IMR-90 (cell line): ENCODE results near the gene TM7SF3. TPM values are rescaled to one million over a fixed set of nuclear protein-coding genes. Genes with fewer than 3 reads are reported as not detected.

Experiments used
- ATAC-seq: fragments of 200-7000 bp; cut with Tn5 transposase; 2 replicates; pipeline ENCODE4 v1.9.1; 2020; ENCODE audit warnings: low read depth, mild to moderate bottlenecking, moderate library complexity
- BruUV-seq: library from RNA; stranded (reverse); fragments of 400-500 nt; replicated peaks from 2 replicates; lab custom pipeline; 2021; lab: Mats Ljungman, UMichigan
- CTCF ChIA-PET: fragments of 300-600 bp; formaldehyde crosslinking; extraction: SDS; loops from one replicate; lab custom pipeline; 2021; ENCODE audit warnings: antibody characterized with exemption; lab: Yijun Ruan, JAX
- POLR2A ChIA-PET: fragments of 300-600 bp; sonication (Branson Sonifier 250); formaldehyde crosslinking; loops from one replicate; lab custom pipeline; 2022; ENCODE audit warnings: antibody characterized with exemption; ENCODE audit not compliant: unreplicated experiment; lab: Charles Lee
- DNase-seq: peaks from one replicate; pipeline ENCODE4 v3.0.0; 2013
- H2AFZ ChIP-seq: replicated peaks from 2 replicates; pipeline ENCODE3; 2013; ENCODE audit warnings: low read length, mild to moderate bottlenecking; ENCODE audit not compliant: poor library complexity
- H2AK5ac ChIP-seq: 2 replicates; pipeline ENCODE4 v1.6.1; 2013; ENCODE audit warnings: low read depth, low read length, inconsistent platforms
- H2AK9ac ChIP-seq: replicated peaks from 2 replicates; pipeline ENCODE3; 2013; ENCODE audit warnings: mild to moderate bottlenecking, low read depth, low read length, moderate library complexity; ENCODE audit not compliant: poor library complexity
- H2BK120ac ChIP-seq: 2 replicates; pipeline ENCODE4 v1.6.1; 2013; ENCODE audit warnings: low read depth, low read length, inconsistent platforms
- H2BK15ac ChIP-seq: 3 replicates; pipeline ENCODE4 v1.6.1; 2013; ENCODE audit warnings: low read depth, low read length, inconsistent platforms
- H2BK20ac ChIP-seq: 2 replicates; pipeline ENCODE4 v1.6.1; 2013; ENCODE audit warnings: low read depth, mild to moderate bottlenecking, inconsistent platforms, low read length, moderate library complexity
- H2BK5ac ChIP-seq: 2 replicates; pipeline ENCODE4 v1.6.1; 2013; ENCODE audit warnings: mild to moderate bottlenecking, low read depth, low read length, inconsistent platforms; ENCODE audit not compliant: poor library complexity, severe bottlenecking
- H3K14ac ChIP-seq: replicated peaks from 2 replicates; pipeline ENCODE4 v1.6.1; 2013; ENCODE audit warnings: low read depth, low read length, inconsistent platforms
- H3K18ac ChIP-seq: 2 replicates; pipeline ENCODE4 v1.6.1; 2013; ENCODE audit warnings: low read depth, low read length, control low read depth
- H3K23ac ChIP-seq: 2 replicates; pipeline ENCODE4 v1.6.1; 2013; ENCODE audit warnings: low read depth, low read length, inconsistent platforms
- H3K27ac ChIP-seq: 2 replicates; pipeline ENCODE4 v1.5.1; 2013; ENCODE audit warnings: mild to moderate bottlenecking, control low read depth, low read length; ENCODE audit not compliant: insufficient read depth
- H3K27me3 ChIP-seq: 2 replicates; pipeline ENCODE4 v1.6.1; 2013; ENCODE audit warnings: low read length; ENCODE audit not compliant: control insufficient read depth, insufficient read depth
- H3K36me3 ChIP-seq: 2 replicates; pipeline ENCODE4 v1.6.1; 2013; ENCODE audit warnings: low read length, mixed read lengths; ENCODE audit not compliant: control insufficient read depth, insufficient read depth
- H3K4ac ChIP-seq: 2 replicates; pipeline ENCODE4 v1.6.1; 2013; ENCODE audit warnings: low read depth, low read length, inconsistent platforms
- H3K4me1 ChIP-seq: 2 replicates; pipeline ENCODE4 v1.6.1; 2013; ENCODE audit warnings: low read length, mixed read lengths; ENCODE audit not compliant: control insufficient read depth, insufficient read depth
- H3K4me2 ChIP-seq: 2 replicates; pipeline ENCODE4 v1.6.1; 2013; ENCODE audit warnings: low read depth, mild to moderate bottlenecking, control low read depth, low read length, moderate library complexity
- H3K4me3 ChIP-seq: 2 replicates; pipeline ENCODE4 v1.5.1; 2013; ENCODE audit warnings: low read depth, mild to moderate bottlenecking, control low read depth, low read length, moderate library complexity; ENCODE audit not compliant: insufficient read depth
- H3K56ac ChIP-seq: 2 replicates; pipeline ENCODE4 v1.6.1; 2013; ENCODE audit warnings: low read length, inconsistent platforms; ENCODE audit not compliant: insufficient read depth; ENCODE audit errors: extremely low read depth
- H3K79me1 ChIP-seq, 2 experiments: 2 replicates each; pipeline ENCODE4 v1.6.1; 2013; ENCODE audit warnings: low read length in 2 of 2, inconsistent platforms in 1 of 2, low read depth in 1 of 2
- H3K9ac ChIP-seq: 2 replicates; pipeline ENCODE4 v1.6.1; 2013; ENCODE audit warnings: low read depth, low read length, control low read depth
- H3K9me1 ChIP-seq: 2 replicates; pipeline ENCODE4 v1.6.1; 2013; ENCODE audit warnings: low read length, inconsistent platforms; ENCODE audit not compliant: insufficient read depth
- H3K9me3 ChIP-seq: 2 replicates; pipeline ENCODE4 v1.6.1; 2013; ENCODE audit warnings: low read length; ENCODE audit not compliant: control insufficient read depth, insufficient read depth
- H4K20me1 ChIP-seq: 2 replicates; pipeline ENCODE4 v1.6.1; 2013; ENCODE audit warnings: low read length, inconsistent platforms; ENCODE audit not compliant: insufficient read depth
- H4K5ac ChIP-seq: 2 replicates; pipeline ENCODE4 v1.6.1; 2013; ENCODE audit warnings: mild to moderate bottlenecking, low read depth, low read length, control low read depth
- H4K8ac ChIP-seq, 2 experiments: 2 replicates each; pipeline ENCODE4 v1.6.1; 2013; ENCODE audit warnings: low read depth in 2 of 2, low read length in 2 of 2, control low read depth in 1 of 2, inconsistent platforms in 1 of 2
- H4K91ac ChIP-seq: 2 replicates; pipeline ENCODE4 v1.6.1; 2013; ENCODE audit warnings: low read depth, low read length, inconsistent platforms; ENCODE audit not compliant: insufficient read depth
- BHLHE40 ChIP-seq: fragments of 150-350 bp; IDR thresholded peaks from 2 replicates; pipeline ENCODE4 v1.6.1; 2016; ENCODE audit warnings: mild to moderate bottlenecking, low read depth, low read length
- CEBPB ChIP-seq: IDR thresholded peaks from 2 replicates; pipeline ENCODE4 v1.6.1; 2012; ENCODE audit warnings: low read depth, low read length, improper control_type of control experiment
- CTCF ChIP-seq: conservative IDR thresholded peaks from 2 replicates; pipeline ENCODE4 v1.5.1; 2012; ENCODE audit warnings: mild to moderate bottlenecking, low read depth, low read length, improper control_type of control experiment
- MAFK ChIP-seq: IDR thresholded peaks from 2 replicates; pipeline ENCODE4 v1.6.1; 2012; ENCODE audit warnings: low read depth, low read length, improper control_type of control experiment
- MAZ ChIP-seq: IDR thresholded peaks from 2 replicates; pipeline ENCODE4 v1.6.1; 2012; ENCODE audit warnings: low read depth, mild to moderate bottlenecking, low read length, improper control_type of control experiment, moderate library complexity, borderline replicate concordance
- MXI1 ChIP-seq: IDR thresholded peaks from 2 replicates; pipeline ENCODE4 v1.6.1; 2012; ENCODE audit warnings: low read depth, mild to moderate bottlenecking, low read length, moderate library complexity, borderline replicate concordance
- POLR2A ChIP-seq: IDR thresholded peaks from 2 replicates; pipeline ENCODE4 v1.6.1; 2012; ENCODE audit warnings: mild to moderate bottlenecking, low read depth, low read length
- WGBS, 2 experiments: methylation state at CpG; one replicate each; pipeline versions ENCODE4 v1.1.5 to v1.1.7; 2013; ENCODE audit warnings: missing lambda C conversion rate in 2 of 2; ENCODE audit not compliant: insufficient read length in 1 of 2; ENCODE audit errors: extremely low coverage in 2 of 2; 5-methylcytosine and 5-hydroxymethylcytosine counted together
- dilution Hi-C: fragments of 300-500 bp; cut with HindIII; formaldehyde crosslinking; loops from one replicate; pipeline ENCODE4 v1.14.3; 2018; ENCODE audit warnings: low sequenced_read_pairs; ENCODE audit not compliant: unreplicated experiment
- in situ Hi-C: fragments of 300-500 bp; cut with MboI; formaldehyde crosslinking; loops from 3 replicates; pipeline ENCODE4 v1.14.3; 2019; ENCODE audit warnings: low sequenced_read_pairs, inconsistent platforms, mixed read lengths
- intact Hi-C: fragments of 100-400 bp; cut with micrococcal nuclease; formaldehyde crosslinking; loops from 2 replicates; pipeline ENCODE4 v1.10.0; 2022
- polyA plus RNA-seq, 3 experiments: library from polyadenylated mRNA; depleted of rRNA; stranded (reverse); fragments of >200 nt; gene quantifications; 2 replicates each; pipeline ENCODE4 v1.2.3, GENCODE V29; 2012; ENCODE audit warnings: low replicate concordance in 1 of 3
- total RNA-seq: library from RNA; depleted of rRNA; stranded (reverse); fragments of >200 nt; gene quantifications from 2 replicates; pipeline ENCODE4 v1.2.3, GENCODE V29; 2012
- TF ChIP-seq, protein P1 (sequence below): fragments of 150-350 bp; IDR thresholded peaks from 2 replicates; pipeline ENCODE4 v1.6.1; 2017; ENCODE audit warnings: mild to moderate bottlenecking, antibody characterized with exemption, low read length, low read depth

The TM7SF3 gene
- total and polyA plus RNA-seq, 2 of the 4 experiments (the other 2 are of a cell fraction), result 35.3 to 46.6 TPM

GRCh38 chr12:26989873-26990272 is 24.3 kb downstream of the TM7SF3 start:
- BruUV-seq, result no TSS peak
- no peak overlapping the region for H3K14ac ChIP-seq
- H2BK20ac ChIP-seq, result no peak overlapping the region
- H2BK120ac ChIP-seq, result no peak overlapping the region
- no peak overlapping the region for H2BK15ac ChIP-seq
- no peak overlapping the region for H4K5ac ChIP-seq
- H3K36me3 ChIP-seq, result peaks cover 6% of the 10 kb centered on the region
- H3K27me3 ChIP-seq, result no peaks in the 10 kb centered on the region
- H2BK5ac ChIP-seq, result no peak overlapping the region
- no peak overlapping the region for H4K8ac ChIP-seq
- no peak overlapping the region for H3K4ac ChIP-seq
- no peak overlapping the region for H3K23ac ChIP-seq
- H4K20me1 ChIP-seq, result no peaks in the 10 kb centered on the region
- dilution Hi-C loops, result no loop called here
- H3K79me1 ChIP-seq, result peaks cover 3 to 6% of the 10 kb centered on the region in 2 experiments; a peak in 2 of 4 replicates
- H4K91ac ChIP-seq, result no peak overlapping the region
- ChIA-PET CTCF (no interaction called here), POLR2A (no interaction called here)
- no peak overlapping the region for H2AFZ ChIP-seq
- no peak overlapping the region for H3K4me3 ChIP-seq
- ATAC-seq (no peak), DNase-seq (no peak)
- 67 to 100% methylated on average over 1 to 3 of the region's 4 CpGs for WGBS, 2 experiments
- peaks cover 6% of the 10 kb centered on the region; the same call in 1 of the 2 replicates for H3K9me1 ChIP-seq
- no peak overlapping the region for H3K27ac ChIP-seq
- TF ChIP-seq MAFK (no peak), CTCF (no peak), CEBPB (no peak), MXI1 (no peak), POLR2A (no peak), BHLHE40 (no peak), MAZ (no peak)
- TF ChIP-seq, protein P1, sequence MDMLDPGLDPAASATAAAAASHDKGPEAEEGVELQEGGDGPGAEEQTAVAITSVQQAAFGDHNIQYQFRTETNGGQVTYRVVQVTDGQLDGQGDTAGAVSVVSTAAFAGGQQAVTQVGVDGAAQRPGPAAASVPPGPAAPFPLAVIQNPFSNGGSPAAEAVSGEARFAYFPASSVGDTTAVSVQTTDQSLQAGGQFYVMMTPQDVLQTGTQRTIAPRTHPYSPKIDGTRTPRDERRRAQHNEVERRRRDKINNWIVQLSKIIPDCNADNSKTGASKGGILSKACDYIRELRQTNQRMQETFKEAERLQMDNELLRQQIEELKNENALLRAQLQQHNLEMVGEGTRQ, result no peak
- in situ Hi-C loops, result no loop called here
- H3K9ac ChIP-seq, result no peak overlapping the region
- intact Hi-C loops, result no loop called here
- no peaks in the 10 kb centered on the region for H3K9me3 ChIP-seq
- no peaks in the 10 kb centered on the region for H3K4me1 ChIP-seq
- H3K4me2 ChIP-seq, result no peak overlapping the region
- no peak overlapping the region for H3K56ac ChIP-seq
- H3K18ac ChIP-seq, result no peak overlapping the region
- H2AK9ac ChIP-seq, result no peak overlapping the region
- no peak overlapping the region for H2AK5ac ChIP-seq
